H1 (cell line): ENCODE measurements around the gene TEX264. TPM values are rescaled to one million over a fixed set of nuclear protein-coding genes. Genes with fewer than 3 reads are reported as not detected.

Experiments
- CHD7 ChIP-seq: fragments of 300-600 bp; sonication (generic); IDR thresholded peaks from 2 replicates; pipeline ENCODE4 v1.7.1; 2012; ENCODE audit warnings: low read length, moderate library complexity, mild to moderate bottlenecking, inconsistent platforms; ENCODE audit not compliant: insufficient replicate concordance
- EGR1 ChIP-seq: IDR thresholded peaks from 2 replicates; pipeline ENCODE4 v1.6.1; 2011; ENCODE audit warnings: low read depth, low read length, borderline replicate concordance
- EP300 ChIP-seq, 2 experiments: IDR thresholded peaks; 1 replicate in 1 of 2; 2 replicates in 1 of 2; pipeline ENCODE4 v1.6.1; 2011 to 2012; ENCODE audit warnings: low read depth in 2 of 2, low read length in 2 of 2, mild to moderate bottlenecking in 2 of 2, borderline replicate concordance in 1 of 2, inconsistent platforms in 1 of 2, moderate library complexity in 1 of 2
- GABPA ChIP-seq: IDR thresholded peaks from 2 replicates; pipeline ENCODE4 v1.6.1; 2011; ENCODE audit warnings: mild to moderate bottlenecking, low read length, moderate library complexity, borderline replicate concordance; ENCODE audit not compliant: insufficient read depth
- MAX ChIP-seq: IDR thresholded peaks from 2 replicates; pipeline ENCODE4 v1.6.1; 2012; ENCODE audit warnings: inconsistent platforms
- RFX5 ChIP-seq: IDR thresholded peaks from 2 replicates; pipeline ENCODE4 v1.6.1; 2011; ENCODE audit warnings: low read depth, low read length, improper control_type of control experiment, borderline replicate concordance
- SP2 ChIP-seq: IDR thresholded peaks from 2 replicates; pipeline ENCODE4 v1.6.1; 2012; ENCODE audit warnings: mild to moderate bottlenecking, low read length, inconsistent platforms
- SP4 ChIP-seq: IDR thresholded peaks from 2 replicates; pipeline ENCODE4 v1.6.1; 2012; ENCODE audit warnings: low read length, inconsistent platforms
- polyA plus RNA-seq, 7 experiments: library from polyadenylated mRNA; depleted of rRNA in 3 of 7; stranded (reverse) in 5 of 7; unstranded in 2 of 7; fragments of >200 nt in 5 of 7; fragments of 200-250 nt in 2 of 7; gene quantifications; 1 replicate in 5 of 7; 2 replicates in 1 of 7; 4 replicates in 1 of 7; pipeline versions ENCODE4 v1.2.1 to v1.2.3, GENCODE V29; 2011 to 2013; ENCODE audit warnings: missing spikeins in 2 of 7, mixed read lengths in 2 of 7
- total RNA-seq: library from RNA; stranded (reverse); fragmentation: NEBNext Ultra II Directional; extraction: Animal tissue kit (Norgen Biotek cat#: 25700); gene quantifications from 2 replicates; pipeline ENCODE4 v1.2.1, GENCODE V29; 2021

Gene TEX264
- total and polyA plus RNA-seq, 2 of the 8 experiments (the other 6 are each of a cell fraction or from before 2014, with no cell fraction given), result 11.2 to 35.6 TPM

- TF ChIP-seq CHD7 (no peak), EP300 (IDR thresholded peaks at IDR 0.05; ENCODE audit: borderline replicate concordance in 1 of 2, low read depth in 2 of 2, low read length in 2 of 2) (no peak), GABPA (no peak), RFX5 (no peak), EGR1 (no peak), MAX (no peak), SP4 (no peak), SP2 (no peak)
Measured at GRCh38 chr3:51705276-51706020, 34.4 kb downstream of the TEX264 start (continued).
